GM12875 (cell line): Measurements from ENCODE around the gene CLK1.
A peak's percentile ranks its signal among the peaks of the same experiment; 100 is the strongest.

ENCODE experiments used
- H3K4me3 ChIP-seq: one replicate; pipeline ENCODE4 v1.5.1; 2011; ENCODE audit warnings: low read depth, low read length, control low read depth
- TF ChIP-seq, protein P1 (sequence below): IDR thresholded peaks from 2 replicates; pipeline ENCODE4 v1.5.1; 2011; ENCODE audit warnings: low read depth, mild to moderate bottlenecking, control low read depth, inconsistent platforms, low read length, moderate library complexity, borderline replicate concordance; ENCODE audit not compliant: insufficient read depth

The CLK1 gene

DNA sequence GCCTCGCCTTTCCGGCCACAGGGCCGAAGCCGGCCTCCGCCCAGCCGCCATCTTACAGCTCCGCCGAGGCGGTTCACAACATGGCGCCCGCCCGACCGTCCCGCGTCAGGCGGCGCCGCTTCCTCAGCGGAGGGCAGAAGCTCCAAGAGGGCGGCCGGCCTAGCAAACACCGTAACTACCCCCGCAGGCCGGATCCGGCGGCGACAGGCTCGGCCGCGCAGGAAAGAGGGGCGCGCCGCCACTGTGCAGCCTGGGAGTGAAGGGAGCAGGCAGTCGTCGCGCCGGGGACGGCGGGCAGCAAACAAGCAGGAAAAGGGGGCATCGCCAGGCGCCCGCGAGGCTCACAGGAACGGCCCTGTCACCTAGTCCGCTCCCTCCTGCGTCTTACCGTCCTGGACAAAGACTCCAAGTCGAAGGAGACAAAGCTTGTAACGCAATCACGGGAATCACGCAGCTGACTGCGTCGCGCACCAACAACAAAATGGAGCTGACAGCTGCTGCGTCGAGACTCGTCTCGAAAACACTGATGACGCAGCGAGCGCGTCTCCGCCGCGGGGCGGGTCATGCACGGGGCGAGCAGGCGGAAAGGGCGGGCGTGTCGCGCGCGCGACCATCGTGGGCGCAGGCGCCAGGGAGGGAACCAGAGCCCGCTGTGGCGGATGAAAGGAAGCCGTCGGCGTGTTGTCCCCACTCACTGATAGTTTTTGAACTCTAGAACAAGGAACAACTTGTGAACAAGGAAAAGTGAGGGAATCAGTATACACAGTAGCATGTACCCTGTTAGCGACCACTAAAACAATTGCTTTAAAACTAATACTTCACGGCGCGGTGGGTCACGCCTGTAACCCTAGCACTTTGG is at the start of gene CLK1:
Gene CLK1 (minus strand): TSS at position 483 of the 859 bp plus-strand sequence. CDS start 2,796 bp downstream, outside the sequence.
- peak within 1 kb of the TSS; percentile 87 for H3K4me3 ChIP-seq
- TF ChIP-seq, protein P1, sequence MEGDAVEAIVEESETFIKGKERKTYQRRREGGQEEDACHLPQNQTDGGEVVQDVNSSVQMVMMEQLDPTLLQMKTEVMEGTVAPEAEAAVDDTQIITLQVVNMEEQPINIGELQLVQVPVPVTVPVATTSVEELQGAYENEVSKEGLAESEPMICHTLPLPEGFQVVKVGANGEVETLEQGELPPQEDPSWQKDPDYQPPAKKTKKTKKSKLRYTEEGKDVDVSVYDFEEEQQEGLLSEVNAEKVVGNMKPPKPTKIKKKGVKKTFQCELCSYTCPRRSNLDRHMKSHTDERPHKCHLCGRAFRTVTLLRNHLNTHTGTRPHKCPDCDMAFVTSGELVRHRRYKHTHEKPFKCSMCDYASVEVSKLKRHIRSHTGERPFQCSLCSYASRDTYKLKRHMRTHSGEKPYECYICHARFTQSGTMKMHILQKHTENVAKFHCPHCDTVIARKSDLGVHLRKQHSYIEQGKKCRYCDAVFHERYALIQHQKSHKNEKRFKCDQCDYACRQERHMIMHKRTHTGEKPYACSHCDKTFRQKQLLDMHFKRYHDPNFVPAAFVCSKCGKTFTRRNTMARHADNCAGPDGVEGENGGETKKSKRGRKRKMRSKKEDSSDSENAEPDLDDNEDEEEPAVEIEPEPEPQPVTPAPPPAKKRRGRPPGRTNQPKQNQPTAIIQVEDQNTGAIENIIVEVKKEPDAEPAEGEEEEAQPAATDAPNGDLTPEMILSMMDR = no peak

DNA sequence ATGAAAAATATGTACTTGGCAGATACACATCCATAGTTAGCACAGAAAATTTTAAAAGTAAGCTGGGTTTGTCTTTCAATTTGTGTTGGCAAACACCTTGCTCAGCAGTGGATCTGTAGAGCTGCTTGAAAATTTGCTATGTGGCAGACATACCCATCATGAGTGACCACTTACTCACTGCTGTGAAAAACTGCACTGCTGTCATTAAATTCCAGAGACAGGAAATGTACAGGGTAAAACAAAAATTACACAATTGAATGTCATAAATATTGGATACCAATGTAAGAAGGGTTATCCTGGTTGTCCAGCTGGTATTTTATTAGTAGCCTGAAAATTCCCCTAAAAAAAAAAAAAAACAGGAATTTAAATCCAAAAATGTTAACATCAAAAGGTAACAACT is 49.2 kb upstream of the CLK1 start:
- TF ChIP-seq, protein P1 = no peak
- H3K4me3 ChIP-seq = no peak overlapping the region

DNA sequence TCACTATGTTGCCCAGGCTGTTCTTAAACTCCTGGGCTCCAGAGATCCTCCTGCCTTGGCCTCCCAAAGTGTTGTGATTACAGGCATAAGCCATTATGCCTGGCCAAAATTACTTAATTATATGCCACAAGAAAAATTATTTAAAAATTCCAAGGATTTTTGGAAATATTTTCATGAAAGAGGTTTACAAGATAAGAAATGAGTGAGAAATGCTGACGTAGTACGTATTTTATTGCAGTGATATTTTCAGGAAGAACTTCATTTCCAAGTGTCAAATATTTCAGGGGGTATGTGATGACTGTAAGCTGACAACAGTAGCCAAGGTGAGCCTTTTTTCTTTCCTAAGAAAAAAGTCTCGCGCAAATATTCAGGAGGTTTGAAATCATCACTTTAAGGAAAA is 45.5 kb upstream of the CLK1 start:
- H3K4me3 ChIP-seq = no peak overlapping the region
- TF ChIP-seq, protein P1 = no peak

DNA sequence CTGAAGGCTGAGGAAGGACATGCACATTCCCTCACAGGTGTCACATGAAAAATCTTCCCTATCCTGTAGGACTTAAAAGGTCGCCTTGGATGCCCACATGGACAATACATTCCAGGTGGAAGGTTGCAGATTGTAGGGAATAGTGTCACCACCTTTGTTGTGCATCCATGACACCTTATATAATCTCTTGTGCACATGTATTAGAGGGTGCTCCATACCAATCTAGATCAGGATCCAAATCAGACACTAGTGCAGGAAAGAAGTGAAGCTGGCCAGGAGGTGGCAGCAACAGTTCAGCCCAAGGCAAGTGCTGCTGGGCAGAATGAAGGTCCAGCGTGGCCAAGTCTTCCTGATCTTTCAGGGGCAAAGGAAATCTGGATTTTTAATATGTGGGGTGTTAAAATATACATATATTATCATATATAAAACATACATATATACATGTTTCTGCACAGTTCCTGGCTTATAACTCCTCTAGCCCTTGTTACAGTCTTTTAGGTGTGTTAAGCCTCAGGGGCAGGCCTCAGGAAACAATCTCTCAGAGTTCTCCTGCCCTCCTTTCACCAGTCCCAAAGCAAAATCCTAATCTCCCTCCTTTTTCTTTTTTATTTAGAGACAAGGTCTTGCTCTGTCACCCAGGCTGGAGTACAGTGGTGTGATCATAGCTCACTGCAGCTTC is 41.3 kb upstream of the CLK1 start:
- TF ChIP-seq, protein P1 = peak; percentile 65; the same call in 1 of the 2 replicates
- H3K4me3 ChIP-seq = no peak overlapping the region

DNA sequence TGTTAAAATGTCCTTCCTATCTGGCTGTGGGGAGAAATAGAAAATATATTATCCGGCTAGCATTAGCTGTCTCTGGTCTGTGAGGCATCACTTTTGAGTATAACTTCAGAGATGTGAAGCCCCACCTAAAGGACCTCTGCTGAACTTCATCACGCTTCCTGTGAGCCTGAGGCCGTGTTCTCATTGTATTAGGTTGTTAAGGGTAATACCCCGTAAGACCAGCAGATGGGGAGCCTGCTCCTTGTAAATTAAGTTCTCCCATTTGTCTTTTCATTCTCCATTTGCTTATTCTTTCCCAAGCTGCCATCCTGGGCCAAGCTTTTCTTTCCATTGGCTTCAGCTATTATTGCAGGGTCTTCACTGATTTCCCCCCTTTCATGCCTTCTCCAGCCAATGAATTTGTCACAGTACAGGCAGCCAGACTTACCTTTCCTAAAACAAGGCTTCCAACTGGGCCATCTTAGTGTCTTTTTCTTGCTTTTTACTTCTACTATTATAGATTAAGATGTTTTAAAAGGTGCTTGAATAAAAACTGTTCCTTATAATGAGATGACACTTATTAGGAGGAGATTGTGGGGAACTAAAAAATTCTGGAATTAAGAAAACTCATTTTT is 37.1 kb upstream of the CLK1 start:
- no peak overlapping the region for H3K4me3 ChIP-seq

DNA sequence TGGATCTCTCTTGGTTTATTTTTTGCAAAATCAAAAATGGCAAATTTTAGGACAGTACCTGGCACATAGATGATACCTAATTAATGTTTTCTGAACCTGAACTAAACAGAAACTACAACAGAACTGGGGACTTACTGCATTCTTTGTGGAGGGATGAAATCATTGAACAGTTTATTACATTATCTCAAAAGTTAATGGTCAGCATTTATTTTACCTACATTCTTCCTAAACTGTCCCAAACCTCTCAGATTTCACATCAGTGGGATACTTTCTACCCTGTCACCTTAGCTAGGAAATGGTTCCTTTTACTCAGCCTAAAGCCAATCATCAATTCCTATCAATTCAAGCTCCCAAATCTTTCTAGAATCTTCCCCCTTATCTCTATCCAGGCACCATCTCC is 35.0 kb upstream of the CLK1 start:
- no peak overlapping the region for H3K4me3 ChIP-seq
- TF ChIP-seq, protein P1 = no peak

More for the DNA sequence above, 37.1 kb upstream of the CLK1 start:
- TF ChIP-seq, protein P1 = peak; percentile 74
